ENCODE results near the gene TLR3.

Gene TLR3

GRCh38 chr4:186105647-186106321, 36.8 kb downstream of the TLR3 start:
- DNase-seq (ENCODE audit: low read depth): no peak

DNA sequence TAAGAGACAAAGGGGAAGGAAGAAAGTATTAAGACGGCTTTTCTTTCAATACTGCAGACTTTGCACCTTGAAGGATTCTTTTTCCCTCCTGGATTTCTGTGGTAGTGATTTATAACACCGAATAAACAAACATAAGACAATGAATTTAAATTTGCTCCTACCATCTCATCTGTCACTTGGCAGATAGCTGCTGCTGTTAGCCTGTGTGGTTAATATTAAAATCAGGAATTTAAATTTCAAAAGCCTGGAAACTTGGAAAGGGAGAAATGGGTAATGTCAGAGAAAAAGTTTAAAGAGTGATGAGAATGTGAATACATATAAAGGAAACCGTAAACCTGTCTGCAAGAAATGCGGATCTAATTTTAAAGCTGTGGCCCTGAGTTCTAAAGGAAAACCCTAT, 39.0 kb downstream of the TLR3 start:
- DNase-seq (ENCODE audit: low read depth): no peak

- no peak for DNase-seq (ENCODE audit: low read depth)
Measured at GRCh38 chr4:186108391-186108790, 39.4 kb downstream of the TLR3 start.

DNA sequence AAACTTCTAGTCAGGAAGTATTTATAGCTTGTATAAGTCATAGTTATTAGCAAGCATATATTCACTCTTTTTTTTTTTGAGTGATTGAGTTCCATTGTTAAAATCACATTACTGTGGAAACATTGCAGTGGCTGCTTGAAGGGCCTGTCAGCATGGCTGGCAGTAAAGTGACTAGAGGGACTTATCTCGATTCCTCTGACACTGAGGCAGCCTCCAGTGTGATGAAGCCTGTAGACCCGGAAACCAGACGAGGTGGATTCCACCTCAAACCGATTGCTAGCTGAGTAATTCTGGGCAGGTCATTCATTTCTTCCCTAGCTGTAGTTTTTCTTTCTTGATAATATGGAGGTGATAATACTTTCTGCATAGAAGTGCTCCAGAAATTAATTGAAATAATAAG, 40.3 kb downstream of the TLR3 start:
- DNase-seq (ENCODE audit: low read depth): no peak

DNA sequence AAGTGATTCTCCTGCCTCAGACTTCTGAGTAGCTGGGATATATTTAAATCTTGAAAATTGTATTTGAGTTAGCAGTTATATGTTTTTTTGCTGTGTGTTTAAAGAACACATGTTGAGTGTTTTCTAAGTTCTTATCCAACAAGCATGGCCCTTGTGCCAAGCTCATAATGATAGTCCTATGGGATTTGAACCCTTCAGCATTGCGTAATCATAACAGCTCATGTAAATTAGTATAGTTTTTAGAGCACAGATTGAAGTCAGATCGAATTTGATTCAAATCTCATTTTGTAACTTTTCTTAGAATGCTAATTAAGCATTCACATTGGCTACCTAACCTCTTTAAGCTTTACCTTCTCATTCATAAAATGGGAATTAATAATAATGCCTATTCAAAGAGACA, 47.7 kb downstream of the TLR3 start:
- no peak for DNase-seq (ENCODE audit: low read depth)

DNA sequence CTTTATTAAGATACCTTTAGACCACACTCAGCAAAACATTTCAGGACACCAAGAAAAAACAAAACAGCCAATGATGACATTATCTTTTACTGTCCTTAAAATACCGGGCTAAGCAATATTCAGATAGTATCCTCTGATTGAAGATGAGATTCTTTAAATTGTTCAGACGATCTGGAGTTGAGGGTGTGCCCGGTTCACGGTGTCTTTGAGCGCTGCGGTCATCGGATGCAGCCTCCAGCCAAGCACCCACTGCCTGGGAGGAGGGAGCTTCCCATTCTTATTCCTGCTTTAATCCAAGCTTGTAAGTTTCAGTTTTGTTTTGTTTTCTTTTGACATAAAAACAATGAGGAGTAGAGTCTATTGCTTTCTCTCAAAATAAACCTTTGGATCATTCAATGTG, 49.6 kb downstream of the TLR3 start:
- no peak for DNase-seq (ENCODE audit: low read depth)

- DNase-seq (ENCODE audit: low read depth): no peak
Measured at GRCh38 chr4:186121057-186121456, 52.1 kb downstream of the TLR3 start.

GRCh38 chr4:186128842-186129241, 59.9 kb downstream of the TLR3 start:
- DNase-seq (ENCODE audit: low read depth): no peak

GRCh38 chr4:186131935-186132334, 63.0 kb downstream of the TLR3 start:
- no peak for DNase-seq (ENCODE audit: low read depth)

DNA sequence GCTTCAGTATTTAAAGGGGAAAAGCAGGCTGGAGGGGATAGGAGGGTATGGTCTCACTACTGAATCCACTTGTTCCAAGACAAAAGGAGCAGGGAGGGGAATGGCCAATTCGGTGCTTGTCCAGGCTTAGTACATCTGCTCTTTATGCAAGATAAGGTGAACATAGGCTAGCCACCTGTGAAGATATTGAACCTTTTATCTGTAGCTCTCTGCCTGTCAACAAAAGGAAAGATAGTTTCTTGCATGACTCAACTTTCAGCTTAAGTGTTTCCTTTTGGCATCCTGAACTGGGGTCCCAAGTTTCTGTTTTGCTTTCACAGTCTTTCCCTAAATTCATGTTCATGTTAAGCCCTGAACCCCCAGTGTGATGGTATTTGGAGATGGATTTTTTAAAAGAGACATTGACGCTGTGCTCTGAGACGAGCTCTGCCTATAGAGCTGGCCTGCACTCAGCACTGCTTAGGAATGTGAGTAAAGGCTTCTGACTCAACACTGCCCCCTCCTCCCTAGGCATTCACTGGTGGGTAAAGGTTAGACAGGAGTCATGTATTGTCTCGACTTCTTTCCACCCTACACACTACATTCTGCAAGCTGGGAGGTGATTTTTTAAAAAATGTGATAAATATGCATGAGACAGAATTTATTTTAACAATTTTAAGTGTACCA, 63.8 kb downstream of the TLR3 start:
- no peak for DNase-seq (ENCODE audit: low read depth)

DNA sequence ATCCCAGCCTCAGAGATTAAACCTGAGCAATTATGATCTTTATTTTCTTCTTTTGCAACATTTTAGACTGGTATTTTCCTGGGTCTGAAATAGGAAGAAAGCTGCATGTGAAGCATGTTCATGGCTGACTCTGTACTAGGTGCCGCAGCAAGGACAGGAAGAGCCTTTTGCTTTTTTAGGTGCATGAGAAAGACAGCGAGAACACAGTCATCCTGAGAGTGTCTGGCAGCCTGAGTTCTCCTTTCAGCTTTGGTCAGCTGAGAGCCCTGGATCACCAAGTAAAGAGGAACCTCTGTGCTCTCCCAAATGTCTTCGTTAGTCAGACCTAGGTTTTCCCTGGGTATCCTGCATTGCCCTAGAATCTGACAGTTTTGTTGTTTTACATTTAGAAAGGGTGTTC, 65.3 kb downstream of the TLR3 start:
- DNase-seq (ENCODE audit: low read depth): no peak

GRCh38 chr4:186134861-186135260, 65.9 kb downstream of the TLR3 start:
- no peak for DNase-seq (ENCODE audit: low read depth)

DNA sequence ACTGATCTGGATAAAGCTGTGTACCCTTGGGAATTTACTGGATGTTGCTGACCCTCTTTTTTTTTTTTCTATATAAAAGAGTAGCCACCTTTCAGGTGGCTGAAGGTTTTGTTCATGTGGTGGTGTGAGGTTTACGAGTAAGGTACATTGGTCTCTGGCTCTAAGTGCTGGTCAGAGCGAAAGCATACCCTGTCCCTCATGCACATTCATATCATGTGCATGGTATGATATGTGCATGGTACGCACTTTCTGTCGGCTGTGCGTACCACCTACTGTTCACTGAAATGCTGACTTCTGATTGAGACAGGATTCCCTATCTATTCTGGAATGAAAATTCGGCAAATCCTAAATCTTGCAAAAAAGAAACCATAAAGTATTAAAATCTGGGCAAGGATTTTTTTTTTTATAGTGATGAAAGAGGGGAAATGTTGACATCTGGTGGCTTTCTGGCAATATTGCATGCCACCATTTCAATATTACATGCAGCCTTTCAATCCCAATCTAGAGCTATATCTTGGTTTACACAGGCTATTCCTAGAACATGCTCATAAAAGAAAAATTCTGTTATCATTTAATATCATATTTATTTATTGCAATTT, 68.3 kb downstream of the TLR3 start:
- DNase-seq (ENCODE audit: low read depth): no peak
